ENCODE measurements around the gene DPP4.
"Not testable (repeated sequence)": the region's sequence is repeated elsewhere in the genome, so short reads cannot be mapped to it uniquely, and the experiment has no call there.

DPP4 gene

DNA sequence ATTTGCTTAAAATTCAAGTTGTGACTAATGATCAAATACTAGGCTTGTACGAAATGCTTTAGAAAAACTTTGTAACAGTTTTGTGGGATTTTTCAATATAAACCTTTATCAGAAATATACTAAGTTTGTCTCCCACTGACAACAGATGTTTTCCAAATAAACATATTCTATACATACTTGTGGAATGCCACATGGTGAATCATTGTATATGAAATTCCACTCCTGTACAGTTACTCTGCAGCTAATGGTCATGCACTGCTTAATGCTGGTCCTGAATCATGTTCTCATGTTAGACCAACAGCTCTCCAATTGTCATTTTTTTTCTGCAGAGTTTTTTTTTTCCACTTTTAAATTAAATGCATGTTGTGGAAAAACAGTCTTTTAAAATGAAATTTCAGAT lies 90.1 kb downstream of the DPP4 start:
- DNase-seq, result peak; percentile 71

DNA sequence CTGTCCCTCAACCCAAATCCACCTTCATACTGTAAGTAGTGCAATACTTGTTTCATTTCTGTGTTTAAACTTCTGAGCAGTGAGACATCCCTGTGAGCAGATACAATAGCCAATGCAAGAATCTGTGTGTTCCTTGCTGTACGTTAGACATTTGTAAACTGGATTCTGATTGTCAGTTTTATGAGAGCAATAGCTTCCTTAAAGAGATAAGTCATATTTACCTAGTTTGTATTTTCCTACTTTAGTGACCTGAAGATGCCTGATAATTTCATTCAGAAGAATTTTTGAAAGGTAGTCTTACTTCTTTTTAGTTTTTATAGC lies 90.7 kb downstream of the DPP4 start:
- DNase-seq, result no peak

DNA sequence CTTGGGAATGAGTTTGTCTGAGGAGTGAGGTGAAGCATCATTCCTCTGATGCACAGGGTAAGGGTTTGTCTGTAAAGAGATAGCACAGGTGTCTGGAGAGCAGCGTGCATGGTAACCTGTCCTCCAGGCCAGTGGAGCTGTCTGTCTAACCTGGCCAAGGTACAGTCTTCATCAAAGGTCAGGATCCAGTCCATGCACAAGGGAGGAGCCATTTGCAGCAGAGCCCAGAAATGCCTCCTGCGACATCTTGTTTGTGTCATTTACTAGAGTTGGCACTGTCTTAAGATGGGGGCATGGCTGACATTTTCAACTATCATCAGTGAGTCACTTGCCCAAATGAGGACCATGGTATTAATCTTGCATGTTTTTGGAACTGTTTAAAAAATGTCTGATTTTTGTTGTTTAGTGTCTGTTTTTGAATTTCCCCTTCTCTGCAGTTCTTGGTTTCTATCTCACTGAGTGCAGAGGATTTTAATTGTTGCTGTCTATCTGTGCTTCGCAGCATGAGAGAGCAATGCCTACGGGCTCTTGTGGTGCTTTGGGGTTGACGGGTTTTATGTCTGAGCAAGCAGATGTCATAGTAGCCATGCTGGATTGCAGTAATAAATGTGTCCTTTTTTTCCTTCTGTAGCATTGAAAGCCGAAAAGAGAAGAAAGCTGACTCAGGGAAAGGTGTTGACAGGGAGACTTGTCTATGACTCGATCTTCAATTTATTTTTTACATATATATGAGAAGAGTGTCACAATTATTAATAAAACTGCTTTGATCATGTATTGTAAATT lies 91.3 kb downstream of the DPP4 start:
- DNase-seq, result peak; percentile 6

DNA sequence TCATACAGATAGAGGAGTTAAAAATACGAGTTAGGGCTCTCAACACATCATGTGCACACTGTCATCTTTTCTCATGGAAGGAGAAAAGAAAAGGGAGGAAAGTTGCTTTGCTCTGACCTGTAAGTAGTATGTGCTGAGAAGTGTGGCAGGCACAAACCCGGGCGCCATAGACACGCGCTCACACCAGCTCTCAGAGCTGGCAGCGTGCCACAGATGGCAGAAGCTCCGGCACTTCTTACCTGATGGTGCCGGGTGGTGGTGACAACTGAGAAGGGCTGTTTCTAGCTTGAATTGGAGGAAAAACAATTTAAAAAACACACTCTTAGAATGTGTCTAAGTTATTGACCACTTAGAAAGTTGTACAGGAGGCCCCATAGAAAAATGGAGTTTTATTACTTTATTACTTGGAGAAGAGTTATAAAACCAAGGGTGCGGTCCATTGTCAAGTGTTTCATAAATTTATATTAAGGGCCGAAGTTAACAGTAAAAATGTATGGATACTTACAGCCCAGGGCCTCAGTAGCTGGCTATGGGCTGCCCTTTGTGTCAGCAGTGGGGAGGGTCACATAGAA lies 92.2 kb downstream of the DPP4 start:
- no peak for DNase-seq

DNA sequence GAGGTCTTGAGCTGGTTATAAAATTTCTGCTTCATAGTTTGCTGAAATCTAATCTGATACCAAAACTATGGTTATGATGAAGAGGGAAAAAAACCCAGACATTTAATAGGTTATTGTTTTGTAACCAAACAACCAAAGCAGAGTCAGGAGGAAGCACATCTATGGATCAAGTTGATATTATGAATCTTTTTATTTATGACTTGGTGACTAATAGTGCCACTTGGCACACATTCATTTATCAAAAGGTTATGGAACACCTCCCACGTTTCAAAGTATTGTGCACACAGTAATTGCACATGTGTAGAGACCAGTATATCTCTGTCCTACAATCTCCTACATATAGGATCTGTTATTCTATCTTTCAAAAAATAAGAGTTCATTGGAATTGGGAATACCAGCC lies 93.0 kb downstream of the DPP4 start:
- DNase-seq, result no peak

DNA sequence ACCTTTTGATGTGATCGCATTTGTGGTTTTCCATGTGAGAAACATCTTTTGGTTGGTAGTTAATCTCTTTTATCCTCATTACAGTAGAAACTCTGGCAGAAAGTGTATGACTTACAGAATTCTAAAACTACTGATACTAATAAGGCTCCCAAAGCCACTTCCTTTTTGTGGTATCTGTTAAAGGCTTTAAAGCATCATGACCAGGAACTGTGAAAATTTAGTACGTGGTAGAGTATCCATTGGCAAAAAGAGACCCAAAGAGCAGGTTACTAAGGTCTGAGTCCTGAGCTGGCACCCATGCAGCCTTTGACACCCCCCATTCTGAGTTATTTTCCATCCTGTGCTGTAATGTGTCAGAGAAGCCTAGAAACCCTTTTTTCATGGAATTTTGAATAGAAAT lies 94.5 kb downstream of the DPP4 start:
- DNase-seq, result no peak

DNA sequence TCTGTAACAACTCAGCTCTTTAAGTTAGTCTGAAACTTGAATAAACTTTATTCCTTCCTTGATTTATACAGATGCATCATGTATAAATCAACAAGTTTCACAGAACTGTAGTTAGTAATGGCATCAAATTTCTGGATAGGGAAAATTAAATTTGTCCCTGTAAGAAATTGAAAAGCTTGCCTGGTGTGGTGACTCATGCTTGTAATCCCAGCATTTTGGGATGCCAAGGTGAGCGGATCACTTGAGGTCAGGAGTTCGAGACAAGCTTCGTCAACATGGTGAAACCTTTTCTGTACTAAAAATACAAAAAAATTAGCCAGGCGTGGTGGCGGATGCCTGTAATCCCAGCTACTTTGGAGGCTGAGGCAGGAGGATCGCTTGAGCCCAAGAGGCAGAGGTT lies 96.1 kb downstream of the DPP4 start:
- peak; percentile 40 for DNase-seq

DNA sequence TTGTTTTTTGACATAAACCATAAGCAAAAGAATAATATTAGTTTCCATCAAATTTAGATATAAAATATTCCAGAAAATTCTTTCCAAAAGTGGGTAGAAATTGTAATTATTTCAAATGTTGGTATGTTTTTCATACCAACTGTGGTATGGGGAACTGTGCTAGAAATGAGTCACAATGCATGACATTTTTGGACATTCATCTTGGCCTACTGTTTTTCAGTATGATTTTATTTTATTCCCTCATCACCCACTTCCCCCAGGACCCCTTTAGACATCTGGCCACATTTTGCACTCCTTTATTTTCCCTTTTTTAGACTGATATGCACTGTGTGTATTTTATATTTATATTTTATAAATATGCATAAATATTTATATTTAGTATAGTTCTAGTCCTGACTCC lies 97.1 kb downstream of the DPP4 start:
- DNase-seq, result peak; percentile 27

DNA sequence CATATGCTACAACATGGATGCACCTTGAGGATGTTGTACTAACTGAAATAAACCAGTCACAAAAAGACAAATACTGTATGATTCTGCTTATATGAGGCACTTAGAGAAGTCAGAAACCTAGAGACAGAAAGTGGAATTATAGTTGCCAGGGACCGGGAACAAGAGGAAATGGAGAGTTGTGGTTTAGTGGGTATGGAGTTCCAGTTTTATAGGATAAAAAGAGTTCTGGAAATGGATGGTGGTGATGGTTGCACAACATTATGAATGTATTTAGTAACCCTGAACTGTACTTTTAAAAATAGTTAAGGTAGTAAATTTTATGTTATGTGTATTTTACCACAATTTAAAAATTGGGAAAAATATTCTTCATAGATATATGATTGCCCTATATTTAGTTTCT lies 97.7 kb downstream of the DPP4 start:
- DNase-seq, result no peak

DNA sequence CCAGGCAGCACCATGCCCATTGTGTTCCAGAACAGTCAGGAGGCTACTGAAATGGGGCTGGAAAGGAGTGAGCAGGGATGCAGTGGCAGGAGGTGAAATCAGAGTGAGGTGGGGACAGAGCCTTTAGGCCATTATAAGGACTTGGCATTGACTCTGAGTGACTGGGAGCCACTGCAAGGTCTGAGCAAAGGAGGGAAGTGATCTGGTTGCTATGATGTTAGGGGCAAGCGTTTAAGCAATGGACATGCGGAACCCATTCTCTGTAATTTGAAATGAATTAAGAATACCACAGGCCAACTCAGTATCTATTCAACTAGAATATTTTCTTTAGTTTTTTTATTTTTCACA lies 98.2 kb downstream of the DPP4 start:
- no peak for DNase-seq

DNA sequence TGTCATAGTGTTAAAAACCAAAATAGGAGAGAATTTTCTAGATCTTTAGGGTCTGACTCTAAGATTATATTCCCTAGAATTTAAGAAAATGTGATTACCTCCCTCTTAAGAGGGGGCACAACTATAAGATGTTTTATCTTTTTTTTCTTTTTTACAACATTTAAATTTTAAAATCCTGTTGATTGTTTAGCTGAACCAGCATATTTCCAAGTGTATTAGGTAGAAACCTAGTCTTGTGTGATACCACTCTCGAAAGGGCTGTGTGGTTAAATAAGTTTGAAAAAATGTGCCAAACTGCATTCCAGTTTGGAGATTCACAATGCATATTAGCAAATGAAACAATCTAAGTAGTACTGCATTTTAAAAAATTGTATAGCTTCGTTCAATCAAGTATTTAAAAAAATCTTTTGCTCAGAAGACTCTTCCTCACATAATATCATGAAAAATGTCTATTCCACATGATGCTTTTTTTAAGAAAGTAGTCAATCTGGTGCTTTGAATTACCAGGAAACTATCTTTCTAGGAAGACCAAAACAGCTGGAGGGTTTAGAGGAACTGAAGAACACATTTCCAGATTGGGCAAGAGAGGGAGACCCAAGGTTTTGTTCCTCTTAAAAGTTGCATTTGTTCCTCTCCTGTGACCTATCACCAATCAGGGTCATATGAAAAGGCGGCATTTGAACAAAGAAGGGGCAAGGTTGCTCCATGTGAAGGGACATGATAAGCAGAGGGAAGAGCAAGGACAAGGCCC lies 98.8 kb downstream of the DPP4 start:
- peak; percentile 39 for DNase-seq

DNA sequence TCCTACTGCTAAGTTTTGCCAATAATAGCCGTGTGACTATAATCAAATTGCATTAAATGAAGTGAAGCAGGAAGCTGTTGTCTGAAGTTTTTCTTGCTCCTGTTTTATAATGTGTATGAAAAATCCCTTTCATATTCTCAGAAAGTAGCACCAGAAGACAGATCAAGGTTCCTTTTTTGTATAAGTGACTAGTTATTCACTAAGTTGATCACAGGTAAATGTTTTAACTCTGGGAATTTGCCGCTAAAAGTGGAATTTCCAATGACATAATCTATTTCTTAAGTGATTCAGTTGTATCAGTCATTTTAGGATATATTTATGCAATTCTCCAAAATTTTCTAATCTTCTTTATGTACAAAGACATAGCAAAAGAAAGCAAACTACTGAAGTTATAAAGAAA lies 99.6 kb downstream of the DPP4 start:
- no peak for DNase-seq

DNA sequence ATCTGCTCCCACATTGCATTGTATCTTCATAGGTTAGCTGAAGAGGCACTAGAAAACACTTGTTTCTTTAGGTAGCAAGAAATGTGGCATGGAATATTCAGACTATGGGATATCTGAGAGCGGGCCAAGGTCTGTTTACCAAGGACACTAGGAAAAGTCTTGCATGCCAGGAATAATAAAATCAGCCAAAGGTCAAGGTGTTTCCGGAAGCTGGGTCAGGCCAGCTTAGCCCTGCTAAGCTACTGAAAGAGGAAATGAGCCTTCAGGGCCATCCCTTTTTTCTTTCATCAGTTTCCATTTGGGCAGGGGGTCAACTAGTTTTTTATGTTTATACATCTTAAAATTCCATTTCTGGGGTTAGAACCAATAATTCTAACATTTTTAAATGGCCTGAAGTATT lies 101.1 kb downstream of the DPP4 start:
- DNase-seq, result no peak

DNA sequence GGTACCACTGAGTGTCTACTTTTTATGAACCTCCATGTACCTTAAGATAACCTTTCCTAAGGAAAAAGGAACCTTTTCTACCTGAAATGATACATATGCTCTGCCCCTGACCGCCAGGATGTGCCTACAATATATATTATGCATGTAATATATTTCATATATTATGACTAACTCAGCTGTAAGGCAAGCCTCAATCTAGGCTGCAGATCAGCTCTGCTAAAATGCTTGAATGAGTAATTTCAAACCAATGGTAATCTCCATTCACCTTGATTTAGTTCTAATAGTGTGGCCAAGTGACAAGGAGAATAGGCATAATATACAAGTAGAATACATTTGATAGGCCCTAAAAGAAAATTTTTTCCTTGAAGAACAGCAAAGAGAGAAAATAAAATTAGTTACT lies 101.8 kb downstream of the DPP4 start:
- no peak for DNase-seq

DNA sequence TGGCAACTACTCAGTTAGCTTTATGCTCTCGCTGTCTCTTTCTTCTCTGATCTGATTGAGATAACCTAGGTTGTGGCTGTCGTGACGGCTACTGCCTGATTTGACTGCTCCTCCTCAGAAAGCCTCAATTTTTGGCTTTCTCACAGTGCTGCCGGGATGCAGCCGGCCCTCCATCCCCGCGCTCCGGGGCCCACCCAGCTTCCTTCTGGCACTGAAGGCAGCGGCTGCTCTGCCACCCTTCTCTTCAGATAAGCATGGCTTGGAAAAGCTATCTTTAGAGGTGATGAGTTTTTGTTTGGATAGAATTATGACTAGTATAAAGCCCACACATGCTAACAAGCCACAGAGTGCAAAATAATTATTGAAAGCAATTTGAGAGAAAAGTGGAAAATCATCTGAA lies 102.5 kb downstream of the DPP4 start:
- no peak for DNase-seq

DNA sequence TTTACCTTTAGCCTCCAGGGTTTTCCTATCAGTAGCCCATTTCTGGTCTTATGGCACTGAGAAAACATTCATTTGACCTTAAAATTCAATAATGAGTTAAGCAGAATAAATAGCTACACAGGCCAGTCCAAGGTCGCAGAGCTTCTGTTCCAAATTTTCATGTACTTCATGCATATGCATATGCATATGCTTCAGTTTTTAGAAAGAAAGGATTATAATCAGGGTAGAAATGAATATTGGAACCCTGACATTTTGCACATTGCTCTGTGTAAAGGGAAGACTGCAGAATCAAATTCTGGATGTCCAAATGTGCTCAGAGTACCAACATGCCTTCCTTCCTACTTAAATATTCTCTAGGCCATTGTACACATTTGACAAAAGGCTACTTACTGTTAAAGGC lies 104.9 kb downstream of the DPP4 start:
- DNase-seq, result no peak

DNA sequence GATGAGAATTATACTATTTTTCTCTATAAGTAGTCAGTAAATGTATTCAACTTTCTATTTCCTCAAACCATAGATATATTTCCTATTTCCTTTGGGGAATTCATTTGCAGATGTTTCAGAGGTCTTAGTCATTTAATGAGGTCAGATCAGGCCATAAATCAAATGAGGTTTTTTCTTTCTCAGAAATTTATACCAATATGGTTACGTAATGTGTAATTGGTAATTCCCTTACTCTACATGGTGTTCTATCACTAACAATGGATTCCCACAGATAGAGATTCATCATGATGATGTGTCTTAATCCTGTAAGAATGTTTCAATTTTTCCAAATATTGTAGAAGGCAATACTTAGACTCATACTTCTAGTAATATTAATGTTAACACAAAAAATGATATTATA lies 108.0 kb downstream of the DPP4 start:
- DNase-seq, result peak; percentile 36

DNA sequence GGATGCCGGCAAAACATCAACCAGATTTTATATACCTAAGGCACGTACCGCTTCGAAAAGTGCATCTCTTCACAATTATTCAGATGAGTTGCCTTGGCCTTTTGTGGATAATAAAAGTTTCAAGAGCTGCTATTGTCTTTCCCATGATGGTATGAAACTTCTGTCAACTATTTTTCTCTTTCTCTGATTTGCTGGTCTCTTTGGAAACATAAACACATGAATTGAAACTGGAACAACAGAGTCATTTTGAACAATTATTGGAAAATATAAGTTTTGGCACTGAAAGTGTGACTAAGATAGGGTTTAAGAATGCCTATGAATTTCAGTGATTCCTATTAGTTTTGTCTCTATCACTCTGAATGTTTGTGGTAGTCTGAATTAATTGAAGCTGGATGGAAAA lies 109.9 kb downstream of the DPP4 start:
- no peak for DNase-seq

DNA sequence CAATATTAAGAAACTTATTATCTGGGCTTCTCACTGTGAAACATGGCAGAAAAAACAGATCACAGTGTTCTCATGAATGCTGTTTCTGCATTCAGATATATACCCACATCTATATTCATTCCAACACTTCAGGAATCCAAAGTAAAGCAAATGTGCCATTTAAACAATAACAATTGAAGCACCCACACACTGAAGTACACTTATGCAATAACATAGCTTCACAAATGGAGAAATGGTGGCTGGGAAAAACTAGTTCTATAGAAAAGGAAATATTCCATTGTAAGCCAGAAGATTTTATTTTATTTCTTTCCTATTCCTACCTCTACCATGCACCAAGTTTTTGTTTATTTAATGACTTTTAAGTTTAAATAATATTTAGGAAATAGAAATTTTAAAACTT lies 111.9 kb downstream of the DPP4 start:
- no peak for DNase-seq

DNA sequence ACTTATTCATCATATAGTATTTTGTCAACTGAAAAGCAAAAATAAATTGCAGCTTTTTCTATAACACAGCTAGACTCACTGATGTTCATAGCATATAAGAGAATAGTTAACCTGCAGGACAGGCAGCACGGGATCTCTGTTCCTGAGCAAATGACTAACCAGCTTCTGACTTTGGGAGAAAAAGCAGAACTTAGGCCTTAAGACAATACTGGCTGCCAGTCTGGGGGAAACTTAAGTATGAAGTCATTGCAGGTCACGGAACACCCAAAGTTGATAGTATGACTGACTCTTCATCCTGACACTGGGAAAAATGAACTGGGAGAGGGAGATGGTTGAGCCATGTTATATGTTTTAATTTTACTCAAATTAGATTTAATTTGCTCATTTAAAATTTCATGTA lies 113.0 kb downstream of the DPP4 start:
- no peak for DNase-seq

DNA sequence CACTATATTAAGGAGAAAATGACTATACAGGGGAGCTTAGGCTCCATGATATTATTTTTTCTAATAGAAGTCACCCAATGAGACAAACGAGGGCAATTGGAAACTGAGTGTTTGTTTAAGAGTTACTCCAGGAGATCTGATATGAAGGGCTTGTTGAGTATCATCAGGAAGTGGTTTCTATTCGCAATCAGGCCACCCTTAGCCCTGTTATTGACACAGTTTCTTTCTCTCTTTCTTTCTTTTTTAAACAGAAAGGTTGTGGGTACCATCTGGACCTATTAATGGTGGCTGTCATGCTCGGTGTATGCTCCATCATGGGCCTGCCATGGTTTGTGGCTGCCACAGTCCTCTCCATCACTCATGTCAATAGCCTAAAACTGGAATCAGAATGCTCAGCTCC lies 117.3 kb downstream of the DPP4 start:
- DNase-seq, result no peak

DNA sequence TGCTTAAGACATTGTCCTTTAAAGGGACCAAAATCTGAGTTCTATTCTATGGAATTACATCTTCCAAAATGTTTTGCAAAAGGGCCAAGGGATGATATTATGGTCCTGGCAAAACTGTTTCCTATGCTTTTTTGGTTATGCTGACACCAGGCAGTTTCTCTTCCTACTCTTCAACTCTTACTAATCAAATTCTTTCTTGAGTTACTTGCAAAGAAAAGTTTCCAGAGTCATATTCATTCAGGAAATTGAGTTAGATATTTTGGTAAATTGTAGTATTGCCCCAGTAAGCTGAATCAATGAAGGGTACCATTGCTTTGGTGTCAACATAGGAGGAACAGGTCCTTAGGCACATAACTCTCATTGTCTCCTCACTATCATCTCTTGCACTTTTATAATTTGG lies 118.8 kb downstream of the DPP4 start:
- no peak for DNase-seq

DNA sequence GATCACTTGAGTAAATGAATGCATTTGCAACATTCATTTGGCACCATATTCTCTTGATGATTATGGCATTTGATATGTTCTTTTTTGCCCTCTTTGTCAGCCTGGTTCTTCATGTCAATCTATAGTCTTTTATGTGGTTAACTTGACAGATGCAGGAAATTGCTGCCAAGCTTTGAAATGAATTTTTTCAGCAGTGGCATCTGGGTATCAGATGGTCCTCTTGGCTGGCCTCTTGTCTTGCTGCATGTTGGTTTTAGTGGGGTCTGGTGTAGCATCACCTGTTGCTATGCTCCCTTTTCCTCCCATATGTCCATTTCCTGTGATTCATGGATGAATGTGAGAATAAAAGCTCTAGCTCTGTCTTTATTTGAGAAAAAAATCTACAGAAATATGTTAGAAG lies 119.9 kb downstream of the DPP4 start:
- DNase-seq, result no peak

DNA sequence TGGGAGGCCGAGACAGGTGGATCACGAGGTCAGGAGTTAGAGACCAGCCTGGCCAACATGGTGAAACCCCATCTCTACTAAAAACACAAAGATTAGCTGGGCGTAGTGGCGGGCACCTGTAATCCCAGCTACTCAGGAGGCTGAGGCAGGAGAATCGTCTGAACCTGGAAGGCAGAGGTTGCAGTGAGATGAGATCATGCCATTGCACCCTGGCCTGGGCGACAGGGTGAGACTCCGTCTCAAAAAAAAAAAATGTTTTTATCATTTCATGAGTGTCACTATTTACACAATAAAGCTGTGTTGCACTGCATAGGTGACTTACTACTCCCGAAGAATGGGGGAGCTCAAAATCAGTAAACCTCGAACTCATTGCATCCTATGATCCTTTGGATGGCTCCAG lies 120.6 kb downstream of the DPP4 start:
- DNase-seq, result not testable (repeated sequence)

All from fibroblast of skin of scalp (primary cell).